Activated naive CD4-positive, alpha-beta T cell treated with anti-CD3 and anti-CD28 coated beads, Interleukin-2, amount 50 U/mL, for 16 hours (primary cell): ENCODE measurements around the gene SECTM1.
A peak's percentile ranks its signal among the peaks of the same experiment; 100 is the strongest.
"Not testable (repeated sequence)": the region's sequence is repeated elsewhere in the genome, so short reads cannot be mapped to it uniquely, and the experiment has no call there.

ENCODE experiments used
- DNase-seq: peaks from one replicate; pipeline ENCODE4 v3.0.0-alpha.2; 2020

SECTM1 gene

DNA sequence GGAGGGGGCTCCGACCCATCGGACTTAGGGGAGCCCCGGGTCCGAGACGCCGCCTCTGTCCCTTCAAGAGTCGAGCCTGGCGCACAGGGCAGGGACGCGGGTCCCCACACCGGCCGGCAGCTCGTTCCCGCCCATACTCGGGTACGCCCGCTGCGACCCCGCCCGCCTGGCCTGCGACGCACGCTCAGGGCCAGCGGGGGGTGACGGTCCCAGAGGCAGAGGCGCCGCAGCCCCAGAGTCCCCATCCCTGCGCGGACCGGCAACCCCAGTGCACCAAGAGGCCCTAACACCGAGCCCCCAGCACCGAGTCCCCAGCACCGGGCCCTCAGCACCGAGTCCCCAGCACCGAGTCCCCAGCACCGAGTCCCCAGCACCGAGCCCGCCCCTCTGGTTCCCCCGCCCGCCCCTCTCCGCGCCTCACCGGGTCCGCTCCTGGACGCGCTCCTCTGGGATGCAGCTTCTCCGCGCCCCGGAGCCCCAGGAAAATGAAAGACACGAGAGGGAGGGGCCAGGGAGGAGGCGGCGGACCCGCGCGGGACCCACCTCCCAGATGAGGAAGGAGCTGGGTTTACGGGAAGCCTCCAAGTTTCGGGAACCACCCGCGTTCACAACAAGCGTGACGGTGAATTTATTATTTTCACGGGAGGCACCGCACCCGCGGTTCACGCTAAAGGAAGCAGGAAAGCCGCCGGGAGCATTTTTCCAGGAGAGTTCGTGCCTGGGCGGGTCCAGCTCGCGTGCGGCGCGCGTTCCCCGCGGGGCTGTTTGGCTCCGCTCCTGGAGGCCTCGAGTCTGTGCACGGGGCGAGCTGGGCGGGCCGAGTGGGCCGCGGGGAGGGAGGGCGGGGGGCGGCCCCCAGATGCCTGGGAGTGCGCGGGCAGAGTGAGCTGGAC is at the start of gene SECTM1:
SECTM1 (minus strand) TSS at position 488 of the 893 bp plus-strand sequence. CDS start 6,526 bp downstream, outside the sequence.
- no peak for DNase-seq

DNA sequence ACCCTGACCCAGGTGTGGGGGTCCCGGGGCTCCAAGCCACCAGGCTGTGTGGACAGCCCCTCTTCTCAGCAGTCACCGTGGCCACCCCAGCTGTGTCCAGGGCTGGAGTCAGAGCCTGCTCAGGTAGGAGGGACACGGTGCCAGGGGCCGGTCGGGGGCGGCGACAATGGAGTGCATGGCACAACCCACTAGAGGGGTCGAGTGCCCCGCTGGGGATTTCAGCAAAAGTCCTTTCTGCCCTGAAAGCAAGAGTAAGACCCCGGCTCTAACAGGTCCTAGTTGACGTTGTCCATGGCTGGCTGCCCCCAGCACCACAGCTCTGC is 49.3 kb upstream of the SECTM1 start:
- DNase-seq: no peak

DNA sequence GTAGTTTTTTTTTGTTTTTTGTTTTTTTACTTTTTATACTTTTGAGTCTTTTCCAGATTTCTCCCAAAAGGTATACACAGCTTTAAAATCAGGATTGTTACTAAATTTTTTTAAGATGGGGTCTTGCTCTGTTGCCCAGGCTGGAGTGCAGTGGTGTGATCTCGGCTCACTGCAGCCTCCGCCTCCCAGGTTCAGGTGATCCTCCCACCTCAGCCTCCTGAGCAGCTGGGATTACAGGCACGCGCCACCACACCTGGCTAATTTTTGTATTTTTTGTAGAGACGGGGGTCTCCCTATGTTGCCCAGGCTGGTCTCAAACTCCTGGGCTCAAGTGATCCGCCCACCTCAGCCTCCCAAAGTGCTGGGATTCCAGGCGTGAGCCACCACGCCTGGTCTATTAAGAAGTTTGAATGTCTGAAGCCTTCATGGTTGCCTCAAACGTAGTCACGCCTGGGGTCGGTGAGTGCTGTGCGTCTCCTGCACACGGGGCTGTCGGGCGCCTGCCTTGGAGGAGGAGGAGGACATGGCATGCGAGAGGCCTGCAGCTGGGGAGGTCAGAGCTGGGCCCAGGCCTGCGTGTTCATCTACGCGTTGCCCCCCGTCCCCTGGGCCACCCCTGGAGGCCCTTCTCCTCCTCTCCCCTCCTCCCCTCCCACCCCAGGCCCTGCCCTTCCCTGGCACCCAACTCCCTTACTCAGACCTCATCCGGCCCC is 48.8 kb upstream of the SECTM1 start:
- not testable (repeated sequence) for DNase-seq

DNA sequence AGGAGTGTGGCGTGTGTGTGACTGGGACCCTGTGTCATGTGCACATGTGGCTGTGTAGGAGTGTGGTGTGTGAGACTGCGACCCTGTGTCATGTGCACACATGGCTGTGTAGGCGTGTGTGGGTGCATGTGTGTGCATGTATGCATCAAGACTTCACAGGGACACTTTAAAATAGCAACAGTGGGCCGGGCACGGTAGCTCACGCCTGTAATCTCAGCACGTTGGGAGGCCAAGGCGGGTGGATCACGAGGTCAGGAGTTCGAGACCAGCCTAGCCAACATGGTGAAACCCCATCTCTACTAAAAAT is 48.1 kb upstream of the SECTM1 start:
- DNase-seq: not testable (repeated sequence)

DNA sequence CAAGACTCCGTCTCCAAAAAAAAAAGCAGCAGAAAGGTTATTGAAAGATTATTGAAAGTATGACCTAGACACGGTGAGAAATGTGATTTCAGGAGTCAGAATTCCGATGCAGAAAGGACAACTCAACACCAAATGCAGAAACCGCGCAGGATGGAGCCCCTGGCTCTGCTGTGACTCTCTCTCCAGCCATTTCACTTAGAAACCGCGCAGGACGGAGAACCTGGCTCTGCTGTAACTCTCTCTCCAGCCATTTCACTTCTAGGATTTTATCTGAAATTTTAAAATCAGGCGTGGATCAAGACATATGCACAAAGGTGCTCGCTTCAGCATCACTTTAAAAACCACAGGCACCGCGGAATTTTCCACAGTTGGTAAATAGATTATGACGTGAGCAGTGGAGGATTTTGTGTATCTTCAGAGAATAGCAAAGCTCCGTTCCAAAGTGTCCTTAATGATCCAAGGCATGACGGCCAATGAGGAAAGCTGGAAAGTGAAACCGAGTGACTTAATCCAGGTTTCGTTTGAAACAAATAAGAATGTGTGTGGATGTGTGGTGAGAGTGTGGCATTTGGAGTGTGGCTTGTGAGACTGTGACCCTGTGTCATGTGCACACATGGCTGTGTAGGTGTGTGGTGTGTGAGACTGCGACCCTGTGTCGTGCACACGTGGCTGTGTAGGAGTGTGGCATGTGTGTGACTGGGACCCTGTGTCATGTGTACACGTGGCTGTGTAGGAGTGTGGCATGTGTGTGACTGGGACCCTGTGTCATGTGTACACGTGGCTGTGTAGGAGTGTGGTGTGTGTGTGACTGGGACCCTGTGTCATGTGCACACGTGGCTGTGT is 47.5 kb upstream of the SECTM1 start:
- no peak for DNase-seq

DNA sequence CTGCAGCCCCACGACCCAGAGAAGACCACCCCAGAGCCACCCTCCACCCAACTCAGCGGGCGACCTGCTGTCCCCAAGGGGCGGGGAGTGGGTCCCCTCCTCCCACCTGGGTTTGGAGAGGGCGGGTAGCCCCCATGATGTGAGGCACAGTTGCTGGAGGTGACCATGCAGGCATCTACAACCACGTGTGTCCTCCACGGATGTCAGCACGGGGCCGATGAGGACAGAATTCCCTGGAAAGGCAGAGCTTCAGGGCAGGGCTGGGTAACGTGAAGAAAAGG is 45.1 kb upstream of the SECTM1 start:
- DNase-seq: no peak

DNA sequence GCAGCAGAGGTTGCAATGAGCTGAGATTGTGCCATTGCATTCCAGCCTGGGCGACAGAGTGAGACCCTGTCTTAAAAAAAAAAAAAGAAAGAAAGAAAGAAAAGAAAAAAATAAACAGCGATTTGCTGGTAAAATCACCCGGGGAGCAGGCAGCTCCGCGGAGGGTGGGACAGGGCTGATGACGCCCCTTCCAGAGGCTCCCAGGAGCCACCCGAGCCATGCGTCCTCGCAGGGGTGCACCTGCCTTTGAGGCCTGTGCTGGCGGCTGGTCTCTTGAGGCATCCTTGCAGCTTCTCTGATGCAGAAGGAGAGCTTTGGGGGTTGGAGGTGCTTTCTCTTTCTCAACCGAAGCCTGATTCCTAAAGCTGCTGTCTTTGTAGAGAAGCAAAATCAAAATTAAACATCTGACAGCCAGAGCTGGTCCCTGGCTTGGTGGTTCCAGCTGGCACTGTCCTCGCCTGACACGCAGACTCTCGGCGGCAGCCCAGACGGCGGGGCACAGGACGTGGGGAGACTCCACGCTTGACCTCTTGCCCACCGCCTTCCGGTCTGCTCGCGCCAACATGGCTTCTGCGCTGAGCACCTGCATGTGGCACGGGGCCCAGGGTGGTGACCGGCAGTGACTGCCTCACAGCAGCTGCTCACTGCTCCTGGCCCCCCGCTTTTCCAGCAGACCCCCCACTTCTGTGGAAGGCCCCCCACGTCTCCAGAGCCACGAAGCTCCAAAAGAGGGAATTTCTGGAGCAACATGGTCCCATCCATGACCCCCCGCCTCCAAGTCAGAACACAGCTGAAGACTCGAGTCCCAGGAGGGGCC is 44.6 kb upstream of the SECTM1 start:
- DNase-seq: no peak

DNA sequence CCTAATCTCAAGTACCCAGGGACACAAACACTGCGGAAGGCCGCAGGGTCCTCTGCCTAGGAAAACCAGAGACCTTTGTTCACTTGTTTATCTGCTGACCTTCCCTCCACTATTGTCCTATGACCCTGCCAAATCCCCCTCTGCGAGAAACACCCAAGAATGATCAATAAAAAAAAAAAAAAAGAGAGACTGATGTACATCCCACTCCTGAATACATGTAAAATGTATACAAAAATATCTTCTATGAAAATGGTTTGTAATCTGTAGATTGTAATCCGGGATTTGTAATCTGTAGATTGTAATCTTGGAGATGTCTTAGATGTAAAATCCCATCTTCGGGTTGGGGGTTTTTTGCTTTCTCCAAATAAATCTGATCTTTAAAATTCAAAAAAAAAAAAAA is 43.7 kb upstream of the SECTM1 start:
- DNase-seq: not testable (repeated sequence)

DNA sequence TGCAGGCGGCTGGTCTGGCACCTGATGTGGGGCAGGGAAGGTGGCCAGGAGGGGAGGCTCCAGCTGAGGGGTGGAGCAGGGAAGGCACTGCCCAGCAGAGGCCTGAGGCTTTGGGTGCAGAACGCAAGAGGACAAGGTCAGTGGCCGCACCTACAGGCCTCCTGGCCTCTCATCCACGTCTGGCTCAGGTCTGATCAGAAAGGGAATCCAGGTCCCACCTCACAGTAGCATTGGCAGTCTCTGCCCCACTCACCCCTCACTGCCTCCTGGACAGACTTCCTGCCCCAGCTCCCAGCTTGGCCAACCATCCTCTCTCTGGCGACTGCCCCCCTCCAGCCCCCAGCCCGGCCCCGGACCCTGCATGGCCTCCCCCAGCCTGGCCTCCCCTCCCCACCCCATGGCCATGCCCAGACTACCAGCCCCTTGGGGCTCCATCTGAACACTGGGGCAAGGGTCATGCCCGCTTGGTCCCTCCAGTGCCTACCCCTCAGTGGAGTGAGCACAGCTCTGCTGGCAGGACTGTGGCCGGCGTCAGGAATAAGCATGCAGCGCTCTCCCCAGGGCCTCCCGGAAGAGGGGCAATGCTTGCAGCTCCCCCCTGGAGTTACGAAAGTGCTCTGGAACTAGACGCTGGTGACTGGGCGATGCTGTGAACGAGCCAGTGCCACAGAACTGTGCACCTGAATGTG is 42.6 kb upstream of the SECTM1 start:
- DNase-seq: no peak

DNA sequence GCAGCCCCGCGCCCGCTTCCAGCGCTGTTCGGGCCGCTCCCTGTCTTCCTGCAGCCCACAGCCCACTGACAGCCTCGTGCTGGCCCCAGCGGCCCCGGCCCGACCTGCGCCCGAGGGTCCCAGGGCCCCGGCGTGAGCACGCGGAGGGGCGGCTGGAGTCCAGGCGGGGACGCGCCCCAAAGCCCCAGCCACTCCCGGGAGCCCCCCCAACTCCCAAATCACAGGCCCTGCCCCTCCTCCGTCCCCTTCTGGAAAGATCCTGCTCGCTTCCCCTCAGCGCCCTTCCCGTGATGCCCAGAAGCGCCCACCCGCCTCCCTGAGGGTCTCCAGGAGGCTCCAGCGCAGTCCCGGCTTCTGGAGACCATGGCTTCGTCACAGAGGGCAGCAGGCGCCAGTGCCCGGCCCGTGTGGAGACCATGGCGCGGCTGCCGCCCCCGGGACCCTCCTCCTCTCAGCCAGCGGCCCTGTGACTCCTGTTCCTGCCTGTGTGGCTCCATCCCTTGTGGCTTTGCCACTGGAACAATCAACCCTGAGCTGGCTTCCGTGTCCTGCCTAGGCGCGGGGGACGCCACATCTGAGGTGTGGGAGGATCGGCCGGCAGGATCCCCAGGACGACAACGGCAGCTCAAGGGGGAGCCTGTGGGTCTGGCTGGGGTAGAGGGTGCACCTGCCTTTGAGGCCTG is 41.9 kb upstream of the SECTM1 start:
- no peak for DNase-seq

DNA sequence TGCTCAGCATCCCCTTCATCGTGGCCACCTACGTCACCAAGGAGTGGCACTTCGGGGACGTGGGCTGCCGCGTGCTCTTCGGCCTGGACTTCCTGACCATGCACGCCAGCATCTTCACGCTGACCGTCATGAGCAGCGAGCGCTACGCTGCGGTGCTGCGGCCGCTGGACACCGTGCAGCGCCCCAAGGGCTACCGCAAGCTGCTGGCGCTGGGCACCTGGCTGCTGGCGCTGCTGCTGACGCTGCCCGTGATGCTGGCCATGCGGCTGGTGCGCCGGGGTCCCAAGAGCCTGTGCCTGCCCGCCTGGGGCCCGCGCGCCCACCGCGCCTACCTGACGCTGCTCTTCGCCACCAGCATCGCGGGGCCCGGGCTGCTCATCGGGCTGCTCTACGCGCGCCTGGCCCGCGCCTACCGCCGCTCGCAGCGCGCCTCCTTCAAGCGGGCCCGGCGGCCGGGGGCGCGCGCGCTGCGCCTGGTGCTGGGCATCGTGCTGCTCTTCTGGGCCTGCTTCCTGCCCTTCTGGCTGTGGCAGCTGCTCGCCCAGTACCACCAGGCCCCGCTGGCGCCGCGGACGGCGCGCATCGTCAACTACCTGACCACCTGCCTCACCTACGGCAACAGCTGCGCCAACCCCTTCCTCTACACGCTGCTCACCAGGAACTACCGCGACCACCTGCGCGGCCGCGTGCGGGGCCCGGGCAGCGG is 41.2 kb upstream of the SECTM1 start:
- DNase-seq: no peak

DNA sequence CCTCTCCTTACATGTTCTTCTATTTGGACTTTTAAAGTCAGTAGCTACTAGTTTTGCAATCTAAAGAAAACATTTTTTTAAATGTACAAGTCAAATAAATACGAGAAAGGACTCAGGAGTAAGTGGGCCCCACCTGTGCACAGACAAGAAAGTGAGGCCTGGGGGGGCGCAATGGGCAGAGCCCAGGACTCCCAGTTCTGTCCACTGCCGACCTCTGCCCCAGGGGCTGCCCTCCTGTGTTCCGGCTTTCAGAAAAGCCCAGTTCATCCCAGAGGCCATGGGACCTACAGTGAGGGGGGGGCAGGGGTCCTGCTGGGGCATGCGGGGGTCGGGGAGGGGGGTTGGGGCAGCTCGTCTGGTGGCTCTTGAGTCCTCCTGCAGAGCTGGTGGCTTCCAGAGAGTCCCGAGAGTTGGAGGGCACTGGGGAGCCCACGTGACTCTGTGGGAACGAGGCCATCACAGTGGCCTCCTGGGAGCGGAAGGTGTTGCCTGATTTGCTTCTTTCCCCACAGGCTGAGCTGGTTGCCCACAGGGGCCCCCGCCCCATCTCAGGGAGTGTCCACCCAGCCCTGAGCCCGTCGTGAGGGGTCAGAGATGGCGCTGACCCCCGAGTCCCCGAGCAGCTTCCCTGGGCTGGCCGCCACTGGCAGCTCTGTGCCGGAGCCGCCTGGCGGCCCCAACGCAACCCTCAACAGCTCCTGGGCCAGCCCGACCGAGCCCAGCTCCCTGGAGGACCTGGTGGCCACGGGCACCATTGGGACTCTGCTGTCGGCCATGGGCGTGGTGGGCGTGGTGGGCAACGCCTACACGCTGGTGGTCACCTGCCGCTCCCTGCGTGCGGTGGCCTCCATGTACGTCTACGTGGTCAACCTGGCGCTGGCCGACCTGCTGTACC is 40.4 kb upstream of the SECTM1 start:
- DNase-seq: no peak

DNA sequence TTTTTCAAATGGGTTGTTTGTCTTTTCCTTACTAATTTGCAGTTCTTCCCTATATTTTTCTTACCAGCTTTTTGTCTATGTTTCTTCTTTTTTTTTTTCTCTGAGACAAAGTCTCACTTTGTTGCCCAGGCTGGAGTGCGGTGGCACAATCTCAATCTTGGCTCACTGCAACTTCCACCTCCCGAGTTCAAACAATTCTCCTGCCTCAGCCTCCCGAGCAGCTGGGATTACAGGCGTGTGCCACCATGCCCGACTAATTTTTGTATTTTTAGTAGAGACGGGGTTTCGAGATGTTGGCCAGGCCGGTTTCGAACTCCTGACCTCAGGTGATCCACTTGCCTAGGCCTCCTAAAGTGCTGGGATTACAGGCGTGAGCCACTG is 39.5 kb upstream of the SECTM1 start:
- DNase-seq: not testable (repeated sequence)

DNA sequence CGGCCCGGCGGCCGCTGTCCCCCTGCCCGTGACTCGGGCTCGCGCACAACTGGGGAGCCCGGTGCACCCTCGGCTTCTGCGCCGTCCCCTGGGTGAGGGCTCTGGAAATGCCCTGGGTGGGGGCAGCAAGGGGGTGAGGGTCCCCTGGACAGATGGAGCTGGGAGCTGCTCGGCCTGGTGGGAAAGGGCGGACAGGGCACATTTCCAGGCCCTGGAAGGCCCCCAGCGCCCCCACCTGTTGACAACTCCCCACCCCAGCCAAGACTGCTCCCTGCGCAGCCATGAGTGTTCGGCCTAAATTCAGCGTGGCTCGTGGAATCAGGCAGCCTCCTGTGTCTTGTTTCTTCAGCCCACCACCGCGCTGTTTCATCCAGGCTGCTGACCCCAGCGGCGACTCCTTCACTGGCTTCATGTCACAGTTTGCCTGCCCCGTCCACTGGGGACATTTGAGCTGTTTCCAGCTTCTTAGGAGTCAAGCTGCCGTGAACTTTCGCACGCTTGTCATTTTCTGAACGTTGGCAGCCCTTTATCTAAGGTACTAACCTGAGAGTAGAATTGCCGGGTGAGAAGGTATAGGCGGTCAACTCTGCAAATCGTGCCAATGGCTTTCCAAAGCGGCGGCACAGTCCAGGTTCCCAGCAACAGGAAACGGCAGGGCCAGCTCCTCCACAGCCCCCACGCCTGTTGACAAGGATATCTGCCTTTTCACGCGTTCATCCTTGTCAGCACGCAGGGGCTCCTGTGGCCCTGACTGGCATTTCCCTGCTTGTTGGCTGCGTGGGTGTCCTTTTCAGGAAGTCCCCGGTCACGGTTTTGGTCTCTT is 38.9 kb upstream of the SECTM1 start:
- DNase-seq: no peak

DNA sequence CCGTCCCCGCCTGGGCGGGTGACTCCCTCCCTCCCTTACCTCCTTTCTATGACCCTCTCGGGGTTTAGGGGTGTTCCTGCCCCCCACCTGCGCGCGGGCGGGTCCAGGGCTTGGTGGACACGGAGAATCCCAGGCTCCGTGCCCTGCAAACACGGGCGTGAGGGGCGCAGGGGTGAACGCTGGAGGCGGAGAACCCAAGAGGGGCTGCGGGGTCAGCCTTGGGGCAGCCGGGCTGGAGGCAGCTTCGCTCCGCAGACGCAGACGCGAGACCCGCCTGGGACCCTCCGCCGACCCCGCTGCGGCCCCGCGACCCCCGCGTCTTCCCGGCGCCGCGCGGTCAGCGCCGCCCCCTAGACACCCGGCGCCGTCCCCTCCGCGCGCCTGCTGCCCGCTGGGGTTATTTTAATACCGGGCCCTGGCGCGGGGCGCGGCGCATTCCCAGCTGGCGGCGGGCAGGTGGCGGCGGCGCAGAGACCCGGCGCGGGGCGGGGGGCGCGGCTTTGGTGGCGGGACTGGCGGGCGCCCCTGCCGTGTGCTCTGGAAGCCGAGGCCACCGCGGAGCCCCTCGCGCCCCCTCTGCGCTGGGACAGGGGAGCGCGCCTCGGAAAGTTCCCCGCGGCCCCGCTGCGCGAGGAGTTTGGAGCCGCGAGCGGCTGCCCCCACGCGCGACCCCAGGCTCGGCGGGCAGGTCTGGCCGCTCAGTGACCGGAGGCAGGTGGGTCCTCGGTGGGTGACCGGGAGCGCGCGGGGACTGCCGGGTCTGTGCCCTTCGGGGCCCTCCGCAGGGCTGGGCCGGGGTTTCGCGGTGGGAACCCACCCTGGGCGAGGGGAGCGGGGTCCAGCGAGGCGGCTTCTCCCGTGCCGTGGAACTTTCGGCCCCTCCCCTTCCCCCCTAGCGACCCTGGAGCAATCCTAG is 38.0 kb upstream of the SECTM1 start, which contains the start of gene UTS2R:
UTS2R (plus strand) TSS at position 433 of the 916 bp plus-strand sequence. CDS start 2,560 bp downstream, outside the sequence.
- DNase-seq: no peak

DNA sequence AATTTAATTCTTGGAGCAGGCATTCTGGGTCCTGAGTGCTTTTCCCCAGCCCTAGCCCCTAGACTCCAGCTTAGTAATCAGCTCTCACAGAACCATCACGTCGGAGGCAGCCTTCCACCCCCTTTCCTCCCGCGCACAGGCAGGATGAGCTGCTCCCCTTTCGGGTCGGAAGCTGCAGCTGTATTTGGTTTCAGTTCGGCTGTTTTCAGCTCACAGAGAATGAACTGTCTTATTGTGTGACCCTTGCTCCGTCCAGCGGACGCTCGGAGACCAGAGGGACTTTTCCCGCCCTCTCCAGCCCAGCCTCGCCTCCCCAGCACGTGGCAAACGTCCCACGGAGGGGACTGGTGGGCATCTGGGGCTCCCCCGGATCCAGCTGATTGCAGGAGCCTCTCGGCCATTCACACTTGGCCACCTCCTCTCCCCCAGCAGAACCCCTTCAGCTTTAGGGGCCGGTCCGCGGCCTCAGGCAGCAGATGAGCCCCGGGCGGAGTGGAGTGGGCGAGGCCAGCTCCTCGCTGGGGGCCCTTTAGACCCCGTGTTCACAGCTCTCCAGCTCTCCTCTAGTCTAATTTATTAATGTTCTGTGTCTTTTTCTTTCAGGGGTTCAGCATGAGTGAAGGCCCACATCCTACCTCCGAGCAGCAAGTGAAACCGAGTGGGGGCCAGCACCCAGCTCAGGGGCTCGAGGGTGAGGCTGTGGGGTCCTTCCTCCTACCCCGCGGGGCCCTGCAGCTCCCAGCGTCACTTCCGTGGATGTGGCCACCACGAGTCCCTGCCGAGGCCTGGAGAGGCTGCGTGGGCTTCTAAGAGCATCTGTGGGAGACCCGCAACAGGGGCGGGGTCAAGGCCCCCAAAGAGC is 37.1 kb upstream of the SECTM1 start:
- peak; percentile 40 for DNase-seq

DNA sequence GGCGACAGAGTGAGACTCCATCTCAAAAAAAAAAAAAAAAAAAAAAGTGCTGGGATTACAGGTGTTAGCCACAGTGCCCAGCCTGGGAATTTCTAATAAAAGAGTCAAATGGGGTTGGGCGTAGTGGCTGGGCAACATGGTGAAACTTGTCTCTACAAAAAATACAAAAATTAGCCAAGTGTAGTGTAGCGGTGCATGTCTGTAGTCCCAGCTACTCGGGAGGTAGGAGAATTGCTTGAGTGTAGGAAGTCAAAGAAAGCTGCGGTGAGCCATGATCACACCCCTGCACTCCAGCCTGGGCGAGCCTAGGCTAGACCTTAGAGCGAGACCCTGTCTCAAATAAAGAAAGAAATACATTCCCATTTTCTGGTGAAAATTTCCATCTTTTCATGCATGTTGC is 35.6 kb upstream of the SECTM1 start:
- DNase-seq: no peak
